CD14-positive monocyte (primary cell): Measurements from ENCODE around the gene C22orf15. TPM values are rescaled to one million over a fixed set of nuclear protein-coding genes. Genes with fewer than 3 reads are reported as not detected.

ENCODE experiments used
- DNase-seq, 3 donors: peaks; one replicate each; pipeline ENCODE4 v3.0.0-alpha.2; 2011 to 2022
- H2AFZ ChIP-seq: 2 replicates; pipeline ENCODE4 v1.6.0; 2012; ENCODE audit warnings: mild to moderate bottlenecking, low read depth, low read length, inconsistent platforms; ENCODE audit not compliant: insufficient read depth, poor library complexity, severe bottlenecking
- H3K27ac ChIP-seq, 2 donors: 1 replicate in 1 of 2; 2 replicates in 1 of 2; pipeline ENCODE4 v1.5.1; 2012 to 2013; ENCODE audit warnings: low read length in 2 of 2, control low read depth in 1 of 2, inconsistent platforms in 1 of 2, low read depth in 1 of 2, mild to moderate bottlenecking in 1 of 2
- H3K27me3 ChIP-seq, 2 donors: one replicate each; pipeline versions ENCODE4 v1.6.0 to v1.6.1; 2011 to 2013; ENCODE audit warnings: low read length in 2 of 2; ENCODE audit not compliant: control insufficient read depth in 2 of 2, insufficient read depth in 2 of 2
- H3K36me3 ChIP-seq, 2 donors: replicated peaks in 1 of 2; 1 replicate in 1 of 2; 2 replicates in 1 of 2; pipeline versions ENCODE4 v1.5.1 to v1.6.1; 2012 to 2013; ENCODE audit warnings: low read length in 2 of 2, control low read depth in 1 of 2, inconsistent platforms in 1 of 2, mild to moderate bottlenecking in 1 of 2; ENCODE audit not compliant: insufficient read depth in 2 of 2, control insufficient read depth in 1 of 2
- H3K4me1 ChIP-seq, 2 donors: 1 replicate in 1 of 2; 2 replicates in 1 of 2; pipeline versions ENCODE4 v1.5.1 to v1.6.1; 2012 to 2013; ENCODE audit warnings: low read length in 2 of 2, control low read depth in 1 of 2, inconsistent platforms in 1 of 2, mild to moderate bottlenecking in 1 of 2, moderate library complexity in 1 of 2; ENCODE audit not compliant: insufficient read depth in 2 of 2, control insufficient read depth in 1 of 2
- H3K4me2 ChIP-seq: replicated peaks from 2 replicates; pipeline ENCODE3; 2012; ENCODE audit warnings: low read length, moderate library complexity, mild to moderate bottlenecking; ENCODE audit not compliant: poor library complexity, severe bottlenecking; ENCODE audit errors: extremely low read depth
- H3K4me3 ChIP-seq, 3 experiments: fragments of 200-600 bp in 1 of 3; sonication (generic) in 1 of 3; replicated peaks in 1 of 3; 1 replicate in 2 of 3; 2 replicates in 1 of 3; pipeline ENCODE4 v1.5.1; 2011 to 2013; ENCODE audit warnings: low read length in 3 of 3, mild to moderate bottlenecking in 3 of 3, control low read depth in 2 of 3, low read depth in 2 of 3, inconsistent platforms in 1 of 3, moderate library complexity in 1 of 3
- H3K79me2 ChIP-seq: 2 replicates; pipeline ENCODE4 v1.6.0; 2012; ENCODE audit warnings: mild to moderate bottlenecking, control low read depth, inconsistent platforms, low read length, moderate library complexity; ENCODE audit not compliant: insufficient read depth
- H3K9ac ChIP-seq: 2 replicates; pipeline ENCODE4 v1.6.0; 2017; ENCODE audit warnings: low read length, mild to moderate bottlenecking; ENCODE audit not compliant: insufficient read depth, poor library complexity, severe bottlenecking
- H3K9me3 ChIP-seq, 2 donors: replicated peaks in 1 of 2; 1 replicate in 1 of 2; 2 replicates in 1 of 2; pipeline versions ENCODE4 v1.5.1 to v1.6.1; 2012 to 2013; ENCODE audit warnings: low read length in 2 of 2, control low read depth in 1 of 2; ENCODE audit not compliant: control insufficient read depth in 1 of 2, insufficient read depth in 1 of 2
- H4K20me1 ChIP-seq: 2 replicates; pipeline ENCODE4 v1.6.0; 2012; ENCODE audit warnings: mild to moderate bottlenecking, low read length, control low read depth, moderate library complexity; ENCODE audit not compliant: insufficient read depth
- H3K27ac Mint-ChIP-seq, 7 donors: one replicate each; pipeline ENCODE4 v1.8.0; 2020; ENCODE audit warnings: mild to moderate bottlenecking in 7 of 7, mixed read lengths in 7 of 7, moderate library complexity in 6 of 7, inconsistent platforms in 2 of 7
- H3K27me3 Mint-ChIP-seq, 3 donors: one replicate each; pipeline ENCODE4 v1.8.0; 2021 to 2022; ENCODE audit warnings: low read depth in 3 of 3, mild to moderate bottlenecking in 3 of 3, mixed read lengths in 3 of 3, moderate library complexity in 3 of 3, inconsistent platforms in 1 of 3
- H3K36me3 Mint-ChIP-seq, 2 donors: one replicate each; pipeline ENCODE4 v1.8.0; 2020; ENCODE audit warnings: mixed read lengths in 2 of 2, inconsistent platforms in 1 of 2, mild to moderate bottlenecking in 1 of 2
- H3K4me1 Mint-ChIP-seq: one replicate; pipeline ENCODE4 v1.8.0; 2020; ENCODE audit warnings: mild to moderate bottlenecking, mixed read lengths
- H3K4me3 Mint-ChIP-seq, 2 donors: one replicate each; pipeline ENCODE4 v1.8.0; 2020; ENCODE audit warnings: mild to moderate bottlenecking in 2 of 2, mixed read lengths in 2 of 2, moderate library complexity in 1 of 2
- H3K9me3 Mint-ChIP-seq, 7 donors: one replicate each; pipeline ENCODE4 v1.8.0; 2020 to 2022; ENCODE audit warnings: mixed read lengths in 7 of 7, mild to moderate bottlenecking in 6 of 7, moderate library complexity in 6 of 7, inconsistent platforms in 2 of 7
- WGBS: methylation state at CpG from one replicate; pipeline ENCODE4 v1.1.5; 2013; ENCODE audit warnings: missing lambda C conversion rate; ENCODE audit not compliant: insufficient coverage; 5-methylcytosine and 5-hydroxymethylcytosine counted together
- intact Hi-C, 2 donors: fragments of 100-400 bp; cut with micrococcal nuclease; formaldehyde crosslinking; loops; one replicate each; pipeline versions ENCODE4 v1.15.0 to v1.15.1; 2023
- polyA plus RNA-seq, 3 donors: library from polyadenylated mRNA; depleted of rRNA in 1 of 3; unstranded in 2 of 3; stranded (reverse) in 1 of 3; fragments of 300-500 nt in 2 of 3; fragments of >200 nt in 1 of 3; fragmentation: Illumina TruSeq in 2 of 3; gene quantifications; 1 replicate in 2 of 3; 2 replicates in 1 of 3; pipeline ENCODE4 v1.2.3, GENCODE V29; 2012 to 2021
- TF ChIP-seq, protein P1 (sequence below): fragments of 200-600 bp; IDR thresholded peaks from one replicate; pipeline ENCODE4 v1.8.0; 2022; ENCODE audit warnings: antibody characterized with exemption, mild to moderate bottlenecking

C22orf15 gene
- polyA plus RNA-seq, 3 donors: 0.29 TPM; not detected in 2

GRCh38 chr22:23716811-23717801, 45.7 kb upstream of the C22orf15 start:
- no peaks in the 10 kb centered on the region for H3K27me3 ChIP-seq
- Mint-ChIP-seq H3K9me3 (no peaks in the 10 kb centered on the region), H3K36me3 (peaks cover 17 to 23% of the 10 kb centered on the region in 2 donors), H3K27ac (peak overlapping the region; percentile 45 to 91 (median 83)), H3K27me3 (peaks cover 1 to 3% (median 1%) of the 10 kb centered on the region in 3 donors), H3K4me1 (peaks cover 21% of the 10 kb centered on the region), H3K4me3 (peak overlapping the region; percentile 80 to 82)
- peaks cover 15 to 26% of the 10 kb centered on the region in 2 donors for H3K4me1 ChIP-seq
- H3K27ac ChIP-seq: peak overlapping the region; percentile 10 to 92
- intact Hi-C loops: loop anchor here in 1 of 2 donors (5.0 kb wide), 1 partner anchor 120 kb away; the partner anchor contains the start of gene DERL3
- peak overlapping the region; percentile 91 for H3K9ac ChIP-seq
- H3K4me3 ChIP-seq: peak overlapping the region; percentile 69 to 90 (median 80)
- peaks cover 22% of the 10 kb centered on the region for H3K79me2 ChIP-seq
- H3K4me2 ChIP-seq: peak overlapping the region; percentile 89
- WGBS: 6% methylated on average over 82 of the region's 84 CpGs
- peak; percentile 81 to 88 (median 83) for DNase-seq
- H3K9me3 ChIP-seq: no peaks in the 10 kb centered on the region
- peaks cover 20 to 23% of the 10 kb centered on the region in 2 donors for H3K36me3 ChIP-seq
- peak overlapping the region; percentile 95 for H2AFZ ChIP-seq
- H4K20me1 ChIP-seq: peaks cover 5% of the 10 kb centered on the region
- TF ChIP-seq, protein P1, sequence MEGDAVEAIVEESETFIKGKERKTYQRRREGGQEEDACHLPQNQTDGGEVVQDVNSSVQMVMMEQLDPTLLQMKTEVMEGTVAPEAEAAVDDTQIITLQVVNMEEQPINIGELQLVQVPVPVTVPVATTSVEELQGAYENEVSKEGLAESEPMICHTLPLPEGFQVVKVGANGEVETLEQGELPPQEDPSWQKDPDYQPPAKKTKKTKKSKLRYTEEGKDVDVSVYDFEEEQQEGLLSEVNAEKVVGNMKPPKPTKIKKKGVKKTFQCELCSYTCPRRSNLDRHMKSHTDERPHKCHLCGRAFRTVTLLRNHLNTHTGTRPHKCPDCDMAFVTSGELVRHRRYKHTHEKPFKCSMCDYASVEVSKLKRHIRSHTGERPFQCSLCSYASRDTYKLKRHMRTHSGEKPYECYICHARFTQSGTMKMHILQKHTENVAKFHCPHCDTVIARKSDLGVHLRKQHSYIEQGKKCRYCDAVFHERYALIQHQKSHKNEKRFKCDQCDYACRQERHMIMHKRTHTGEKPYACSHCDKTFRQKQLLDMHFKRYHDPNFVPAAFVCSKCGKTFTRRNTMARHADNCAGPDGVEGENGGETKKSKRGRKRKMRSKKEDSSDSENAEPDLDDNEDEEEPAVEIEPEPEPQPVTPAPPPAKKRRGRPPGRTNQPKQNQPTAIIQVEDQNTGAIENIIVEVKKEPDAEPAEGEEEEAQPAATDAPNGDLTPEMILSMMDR: no peak

- DNase-seq: no peak
- H3K9me3 ChIP-seq: no peaks in the 10 kb centered on the region
- peaks cover 5% of the 10 kb centered on the region for H4K20me1 ChIP-seq
- Mint-ChIP-seq H3K27me3 (peaks cover 1 to 3% (median 1%) of the 10 kb centered on the region in 3 donors), H3K4me3 (no peak overlapping the region), H3K36me3 (peaks cover 11% of the 10 kb centered on the region in 2 donors), H3K27ac (no peak overlapping the region), H3K4me1 (peaks cover 21% of the 10 kb centered on the region), H3K9me3 (no peaks in the 10 kb centered on the region)
- peaks cover 15 to 26% of the 10 kb centered on the region in 2 donors for H3K4me1 ChIP-seq
- H3K27ac ChIP-seq: no peak overlapping the region
- no peak overlapping the region for H3K4me3 ChIP-seq
- intact Hi-C loops: loop anchor here in 1 of 2 donors (5.0 kb wide), 1 partner anchor 119 kb away; the partner anchor contains the start of gene DERL3
- H3K36me3 ChIP-seq: peaks cover 11 to 12% of the 10 kb centered on the region in 2 donors
- peaks cover 22% of the 10 kb centered on the region for H3K79me2 ChIP-seq
- H3K9ac ChIP-seq: no peak overlapping the region
- H3K4me2 ChIP-seq: no peak overlapping the region
- no peak overlapping the region for H2AFZ ChIP-seq
- H3K27me3 ChIP-seq: no peaks in the 10 kb centered on the region
- TF ChIP-seq, protein P1: no peak
- 75% methylated on average over 4 of the region's 17 CpGs for WGBS
These were observed 44.2 kb upstream of the C22orf15 start for GRCh38 chr22:23718371-23719165.
